ENCODE measurements around the gene GRIK4. TPM values are rescaled to one million over a fixed set of nuclear protein-coding genes. Genes with fewer than 3 reads are reported as not detected.

The GRIK4 gene
- total RNA-seq, 2 experiments from 2014 or later = not detected

GRCh38 chr11:120657306-120658070, 145.9 kb downstream of the GRIK4 start:
- Mint-ChIP-seq H3K27ac (no peak overlapping the region), H3K4me1 (ENCODE audit: low read depth) (no peaks in the 10 kb centered on the region), H3K4me3 (no peak overlapping the region), H3K9me3 (no peaks in the 10 kb centered on the region), H3K36me3 (ENCODE audit: low read depth) (no peaks in the 10 kb centered on the region), H3K27me3 (peaks cover 33% of the 10 kb centered on the region)
- Histone ChIP-seq H3K27me3 (ENCODE audit: control insufficient read depth in 1 of 2, insufficient read depth in 2 of 2, low read length in 2 of 2) (no peaks in the 10 kb centered on the region), H3K9me3 (ENCODE audit: control insufficient read depth in 1 of 2, insufficient read depth in 1 of 2, low read length in 2 of 2) (peaks cover 0 to 10% of the 10 kb centered on the region in 2 experiments), H3K27ac (ENCODE audit: low read depth in 1 of 2, low read length in 2 of 2) (no peak overlapping the region), H3K4me3 (ENCODE audit: low read length) (no peak overlapping the region), H3K4me1 (ENCODE audit: insufficient read depth, low read length) (no peaks in the 10 kb centered on the region), H3K36me3 (ENCODE audit: insufficient read depth, low read length) (no peaks in the 10 kb centered on the region)
- no peak for TF ChIP-seq CTCF (IDR thresholded peaks at IDR 0.05)
- ATAC-seq (ENCODE audit: poor library complexity) (no peak), DNase-seq (no peak)
- ChIA-PET POLR2A (no interaction called here), CTCF (no interaction called here)
- intact Hi-C loops (cut with DNase I, micrococcal nuclease) = no loop called here

- H3K36me3 Mint-ChIP-seq (ENCODE audit: low read depth) = no peaks in the 10 kb centered on the region
- ATAC-seq (ENCODE audit: poor library complexity) (no peak), DNase-seq (no peak)
- peaks cover 37% of the 10 kb centered on the region for H3K27me3 Mint-ChIP-seq
- no peak for TF ChIP-seq CTCF (IDR thresholded peaks at IDR 0.05)
- H3K4me1 Mint-ChIP-seq (ENCODE audit: low read depth) = no peaks in the 10 kb centered on the region
- H3K9me3 Mint-ChIP-seq = no peaks in the 10 kb centered on the region
- ChIA-PET CTCF (no interaction called here), POLR2A (no interaction called here)
- H3K27ac ChIP-seq (ENCODE audit: low read depth in 1 of 2, low read length in 2 of 2) = no peak overlapping the region
- no peak overlapping the region for H3K27ac Mint-ChIP-seq
- H3K4me1 ChIP-seq (ENCODE audit: insufficient read depth, low read length) = no peaks in the 10 kb centered on the region
- H3K4me3 Mint-ChIP-seq = no peak overlapping the region
- H3K27me3 ChIP-seq (ENCODE audit: control insufficient read depth in 1 of 2, insufficient read depth in 2 of 2, low read length in 2 of 2) = no peaks in the 10 kb centered on the region
- no peaks in the 10 kb centered on the region for H3K36me3 ChIP-seq (ENCODE audit: insufficient read depth, low read length)
- intact Hi-C loops (cut with DNase I, micrococcal nuclease) = no loop called here
- no peak overlapping the region for H3K4me3 ChIP-seq (ENCODE audit: low read length)
- H3K9me3 ChIP-seq (ENCODE audit: control insufficient read depth in 1 of 2, insufficient read depth in 1 of 2, low read length in 2 of 2) = peaks cover 0 to 10% of the 10 kb centered on the region in 2 experiments
Measured at GRCh38 chr11:120658071-120658423, 146.5 kb downstream of the GRIK4 start.

GRCh38 chr11:120659076-120659475, 147.5 kb downstream of the GRIK4 start:
- Histone ChIP-seq H3K36me3 (ENCODE audit: insufficient read depth, low read length) (no peaks in the 10 kb centered on the region), H3K4me3 (ENCODE audit: low read length) (no peak overlapping the region), H3K27ac (ENCODE audit: low read depth in 1 of 2, low read length in 2 of 2) (no peak overlapping the region), H3K4me1 (ENCODE audit: insufficient read depth, low read length) (no peaks in the 10 kb centered on the region), H3K9me3 (ENCODE audit: control insufficient read depth in 1 of 2, insufficient read depth in 1 of 2, low read length in 2 of 2) (peaks cover 0 to 6% of the 10 kb centered on the region in 2 experiments), H3K27me3 (ENCODE audit: control insufficient read depth in 1 of 2, insufficient read depth in 2 of 2, low read length in 2 of 2) (peaks cover 0 to 4% of the 10 kb centered on the region in 2 experiments)
- DNase-seq (no peak), ATAC-seq (ENCODE audit: poor library complexity) (no peak)
- CTCF ChIA-PET = no interaction called here
- no peaks in the 10 kb centered on the region for H3K36me3 Mint-ChIP-seq (ENCODE audit: low read depth)
- POLR2A ChIA-PET = no interaction called here
- H3K27ac Mint-ChIP-seq = no peak overlapping the region
- intact Hi-C loops (cut with DNase I, micrococcal nuclease) = no loop called here
- no peak for TF ChIP-seq CTCF (IDR thresholded peaks at IDR 0.05)
- H3K4me1 Mint-ChIP-seq (ENCODE audit: low read depth) = no peaks in the 10 kb centered on the region
- peaks cover 47% of the 10 kb centered on the region for H3K27me3 Mint-ChIP-seq
- no peaks in the 10 kb centered on the region for H3K9me3 Mint-ChIP-seq
- H3K4me3 Mint-ChIP-seq = no peak overlapping the region

Data from CD4-positive, alpha-beta T cell (primary cell).